IMR-90 (cell line): ENCODE data around the gene HOXD10. TPM values are rescaled to one million over a fixed set of nuclear protein-coding genes. Genes with fewer than 3 reads are reported as not detected.

Experiments
- ATAC-seq: fragments of 200-7000 bp; cut with Tn5 transposase; 2 replicates; pipeline ENCODE4 v1.9.1; 2020; ENCODE audit warnings: low read depth, mild to moderate bottlenecking, moderate library complexity
- BruUV-seq: library from RNA; stranded (reverse); fragments of 400-500 nt; replicated peaks from 2 replicates; lab custom pipeline; 2021; lab: Mats Ljungman, UMichigan
- CTCF ChIA-PET: fragments of 300-600 bp; formaldehyde crosslinking; extraction: SDS; loops from one replicate; lab custom pipeline; 2021; ENCODE audit warnings: antibody characterized with exemption; lab: Yijun Ruan, JAX
- POLR2A ChIA-PET: fragments of 300-600 bp; sonication (Branson Sonifier 250); formaldehyde crosslinking; loops from one replicate; lab custom pipeline; 2022; ENCODE audit warnings: antibody characterized with exemption; ENCODE audit not compliant: unreplicated experiment; lab: Charles Lee
- DNase-seq: peaks from one replicate; pipeline ENCODE4 v3.0.0; 2013
- H2AFZ ChIP-seq: replicated peaks from 2 replicates; pipeline ENCODE3; 2013; ENCODE audit warnings: low read length, mild to moderate bottlenecking; ENCODE audit not compliant: poor library complexity
- H2AK5ac ChIP-seq: 2 replicates; pipeline ENCODE4 v1.6.1; 2013; ENCODE audit warnings: low read depth, low read length, inconsistent platforms
- H2AK9ac ChIP-seq: replicated peaks from 2 replicates; pipeline ENCODE3; 2013; ENCODE audit warnings: mild to moderate bottlenecking, low read depth, low read length, moderate library complexity; ENCODE audit not compliant: poor library complexity
- H2BK120ac ChIP-seq: 2 replicates; pipeline ENCODE4 v1.6.1; 2013; ENCODE audit warnings: low read depth, low read length, inconsistent platforms
- H2BK15ac ChIP-seq: 3 replicates; pipeline ENCODE4 v1.6.1; 2013; ENCODE audit warnings: low read depth, low read length, inconsistent platforms
- H2BK20ac ChIP-seq: 2 replicates; pipeline ENCODE4 v1.6.1; 2013; ENCODE audit warnings: low read depth, mild to moderate bottlenecking, inconsistent platforms, low read length, moderate library complexity
- H2BK5ac ChIP-seq: 2 replicates; pipeline ENCODE4 v1.6.1; 2013; ENCODE audit warnings: mild to moderate bottlenecking, low read depth, low read length, inconsistent platforms; ENCODE audit not compliant: poor library complexity, severe bottlenecking
- H3K14ac ChIP-seq: replicated peaks from 2 replicates; pipeline ENCODE4 v1.6.1; 2013; ENCODE audit warnings: low read depth, low read length, inconsistent platforms
- H3K18ac ChIP-seq: 2 replicates; pipeline ENCODE4 v1.6.1; 2013; ENCODE audit warnings: low read depth, low read length, control low read depth
- H3K23ac ChIP-seq: 2 replicates; pipeline ENCODE4 v1.6.1; 2013; ENCODE audit warnings: low read depth, low read length, inconsistent platforms
- H3K27ac ChIP-seq: 2 replicates; pipeline ENCODE4 v1.5.1; 2013; ENCODE audit warnings: mild to moderate bottlenecking, control low read depth, low read length; ENCODE audit not compliant: insufficient read depth
- H3K27me3 ChIP-seq: 2 replicates; pipeline ENCODE4 v1.6.1; 2013; ENCODE audit warnings: low read length; ENCODE audit not compliant: control insufficient read depth, insufficient read depth
- H3K36me3 ChIP-seq: 2 replicates; pipeline ENCODE4 v1.6.1; 2013; ENCODE audit warnings: low read length, mixed read lengths; ENCODE audit not compliant: control insufficient read depth, insufficient read depth
- H3K4ac ChIP-seq: 2 replicates; pipeline ENCODE4 v1.6.1; 2013; ENCODE audit warnings: low read depth, low read length, inconsistent platforms
- H3K4me1 ChIP-seq: 2 replicates; pipeline ENCODE4 v1.6.1; 2013; ENCODE audit warnings: low read length, mixed read lengths; ENCODE audit not compliant: control insufficient read depth, insufficient read depth
- H3K4me2 ChIP-seq: 2 replicates; pipeline ENCODE4 v1.6.1; 2013; ENCODE audit warnings: low read depth, mild to moderate bottlenecking, control low read depth, low read length, moderate library complexity
- H3K4me3 ChIP-seq: 2 replicates; pipeline ENCODE4 v1.5.1; 2013; ENCODE audit warnings: low read depth, mild to moderate bottlenecking, control low read depth, low read length, moderate library complexity; ENCODE audit not compliant: insufficient read depth
- H3K56ac ChIP-seq: 2 replicates; pipeline ENCODE4 v1.6.1; 2013; ENCODE audit warnings: low read length, inconsistent platforms; ENCODE audit not compliant: insufficient read depth; ENCODE audit errors: extremely low read depth
- H3K79me1 ChIP-seq, 2 experiments: 2 replicates each; pipeline ENCODE4 v1.6.1; 2013; ENCODE audit warnings: low read length in 2 of 2, inconsistent platforms in 1 of 2, low read depth in 1 of 2
- H3K9ac ChIP-seq: 2 replicates; pipeline ENCODE4 v1.6.1; 2013; ENCODE audit warnings: low read depth, low read length, control low read depth
- H3K9me1 ChIP-seq: 2 replicates; pipeline ENCODE4 v1.6.1; 2013; ENCODE audit warnings: low read length, inconsistent platforms; ENCODE audit not compliant: insufficient read depth
- H3K9me3 ChIP-seq: 2 replicates; pipeline ENCODE4 v1.6.1; 2013; ENCODE audit warnings: low read length; ENCODE audit not compliant: control insufficient read depth, insufficient read depth
- H4K20me1 ChIP-seq: 2 replicates; pipeline ENCODE4 v1.6.1; 2013; ENCODE audit warnings: low read length, inconsistent platforms; ENCODE audit not compliant: insufficient read depth
- H4K5ac ChIP-seq: 2 replicates; pipeline ENCODE4 v1.6.1; 2013; ENCODE audit warnings: mild to moderate bottlenecking, low read depth, low read length, control low read depth
- H4K8ac ChIP-seq, 2 experiments: 2 replicates each; pipeline ENCODE4 v1.6.1; 2013; ENCODE audit warnings: low read depth in 2 of 2, low read length in 2 of 2, control low read depth in 1 of 2, inconsistent platforms in 1 of 2
- H4K91ac ChIP-seq: 2 replicates; pipeline ENCODE4 v1.6.1; 2013; ENCODE audit warnings: low read depth, low read length, inconsistent platforms; ENCODE audit not compliant: insufficient read depth
- BHLHE40 ChIP-seq: fragments of 150-350 bp; IDR thresholded peaks from 2 replicates; pipeline ENCODE4 v1.6.1; 2016; ENCODE audit warnings: mild to moderate bottlenecking, low read depth, low read length
- CEBPB ChIP-seq: IDR thresholded peaks from 2 replicates; pipeline ENCODE4 v1.6.1; 2012; ENCODE audit warnings: low read depth, low read length, improper control_type of control experiment
- CHD1 ChIP-seq: IDR thresholded peaks from 2 replicates; pipeline ENCODE4 v1.6.1; 2012; ENCODE audit warnings: low read depth, low read length, improper control_type of control experiment
- ELK1 ChIP-seq: fragments of 150-350 bp; IDR thresholded peaks from 2 replicates; pipeline ENCODE4 v1.6.1; 2016; ENCODE audit warnings: low read depth, mild to moderate bottlenecking, low read length, moderate library complexity, borderline replicate concordance
- FOS ChIP-seq: fragments of 150-350 bp; IDR thresholded peaks from 2 replicates; pipeline ENCODE4 v1.6.1; 2016; ENCODE audit warnings: low read depth, low read length
- MAFK ChIP-seq: IDR thresholded peaks from 2 replicates; pipeline ENCODE4 v1.6.1; 2012; ENCODE audit warnings: low read depth, low read length, improper control_type of control experiment
- MAZ ChIP-seq: IDR thresholded peaks from 2 replicates; pipeline ENCODE4 v1.6.1; 2012; ENCODE audit warnings: low read depth, mild to moderate bottlenecking, low read length, improper control_type of control experiment, moderate library complexity, borderline replicate concordance
- MXI1 ChIP-seq: IDR thresholded peaks from 2 replicates; pipeline ENCODE4 v1.6.1; 2012; ENCODE audit warnings: low read depth, mild to moderate bottlenecking, low read length, moderate library complexity, borderline replicate concordance
- NFE2L2 ChIP-seq: fragments of 150-350 bp; IDR thresholded peaks from 2 replicates; pipeline ENCODE4 v1.6.1; 2016; ENCODE audit warnings: low read depth, mild to moderate bottlenecking, low read length
- POLR2A ChIP-seq: IDR thresholded peaks from 2 replicates; pipeline ENCODE4 v1.6.1; 2012; ENCODE audit warnings: mild to moderate bottlenecking, low read depth, low read length
- RAD21 ChIP-seq: IDR thresholded peaks from 2 replicates; pipeline ENCODE4 v1.6.1; 2012; ENCODE audit warnings: low read length, improper control_type of control experiment
- RCOR1 ChIP-seq: IDR thresholded peaks from 2 replicates; pipeline ENCODE4 v1.6.1; 2012; ENCODE audit warnings: mild to moderate bottlenecking, low read length, improper control_type of control experiment; ENCODE audit not compliant: insufficient replicate concordance
- RFX5 ChIP-seq: IDR thresholded peaks from 2 replicates; pipeline ENCODE4 v1.8.0; 2012; ENCODE audit warnings: low read depth, mild to moderate bottlenecking, low read length, moderate library complexity
- SMC3 ChIP-seq: fragments of 150-350 bp; IDR thresholded peaks from 2 replicates; pipeline ENCODE4 v1.6.1; 2016; ENCODE audit warnings: low read depth, mild to moderate bottlenecking, antibody characterized with exemption, low read length, moderate library complexity
- USF2 ChIP-seq: fragments of 150-350 bp; IDR thresholded peaks from 2 replicates; pipeline ENCODE4 v1.6.1; 2017; ENCODE audit warnings: mild to moderate bottlenecking, antibody characterized with exemption, low read length, low read depth
- WGBS, 2 experiments: methylation state at CpG; one replicate each; pipeline versions ENCODE4 v1.1.5 to v1.1.7; 2013; ENCODE audit warnings: missing lambda C conversion rate in 2 of 2; ENCODE audit not compliant: insufficient read length in 1 of 2; ENCODE audit errors: extremely low coverage in 2 of 2; 5-methylcytosine and 5-hydroxymethylcytosine counted together
- dilution Hi-C: fragments of 300-500 bp; cut with HindIII; formaldehyde crosslinking; loops from one replicate; pipeline ENCODE4 v1.14.3; 2018; ENCODE audit warnings: low sequenced_read_pairs; ENCODE audit not compliant: unreplicated experiment
- in situ Hi-C: fragments of 300-500 bp; cut with MboI; formaldehyde crosslinking; loops from 3 replicates; pipeline ENCODE4 v1.14.3; 2019; ENCODE audit warnings: low sequenced_read_pairs, inconsistent platforms, mixed read lengths
- intact Hi-C: fragments of 100-400 bp; cut with micrococcal nuclease; formaldehyde crosslinking; loops from 2 replicates; pipeline ENCODE4 v1.10.0; 2022
- polyA plus RNA-seq, 3 experiments: library from polyadenylated mRNA; depleted of rRNA; stranded (reverse); fragments of >200 nt; gene quantifications; 2 replicates each; pipeline ENCODE4 v1.2.3, GENCODE V29; 2012; ENCODE audit warnings: low replicate concordance in 1 of 3
- total RNA-seq: library from RNA; depleted of rRNA; stranded (reverse); fragments of >200 nt; gene quantifications from 2 replicates; pipeline ENCODE4 v1.2.3, GENCODE V29; 2012
- TF ChIP-seq, protein P1 (sequence below): conservative IDR thresholded peaks from 2 replicates; pipeline ENCODE4 v1.5.1; 2012; ENCODE audit warnings: mild to moderate bottlenecking, low read depth, low read length, improper control_type of control experiment

The HOXD10 gene
- total and polyA plus RNA-seq, 2 of the 4 experiments (the other 2 are of a cell fraction) = not detected

DNA sequence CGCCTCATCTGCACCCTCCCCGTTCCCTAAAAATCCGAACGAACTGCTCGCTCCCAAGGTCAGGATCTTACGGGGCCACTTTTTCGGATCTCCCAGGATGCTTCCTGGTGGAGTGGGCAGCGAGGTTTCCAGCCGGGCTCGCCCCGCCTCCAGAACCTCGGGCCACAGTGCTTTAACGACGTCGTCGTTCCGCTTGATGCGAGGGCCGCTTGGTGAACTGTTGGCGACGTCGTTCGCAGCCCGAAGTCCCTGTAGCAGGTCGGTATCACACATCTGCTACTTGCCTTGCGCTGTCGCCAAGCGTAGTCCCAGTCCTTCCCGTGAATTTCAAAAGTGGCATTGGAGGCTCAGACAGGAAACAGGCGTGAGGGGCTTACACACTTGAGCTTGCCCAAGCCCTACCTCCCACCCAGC lies 48.2 kb upstream of the HOXD10 start:
- Histone ChIP-seq H3K27me3 (peaks cover 74% of the 10 kb centered on the region), H3K9me1 (no peaks in the 10 kb centered on the region)
- dilution Hi-C loops = no loop called here

More for the DNA sequence above, 48.2 kb upstream of the HOXD10 start:
- Histone ChIP-seq H2BK20ac (no peak overlapping the region), H2AK9ac (no peak overlapping the region), H3K23ac (no peak overlapping the region), H4K20me1 (no peaks in the 10 kb centered on the region), H3K14ac (no peak overlapping the region), H3K9me3 (peaks cover 6% of the 10 kb centered on the region; the same call in 1 of the 2 replicates), H4K5ac (no peak overlapping the region), H3K27ac (no peak overlapping the region), H4K91ac (no peak overlapping the region), H2BK120ac (no peak overlapping the region), H3K4ac (no peak overlapping the region), H3K4me3 (no peak overlapping the region), H2AK5ac (no peak overlapping the region), H2BK15ac (no peak overlapping the region), H3K79me1 (no peaks in the 10 kb centered on the region), H3K9ac (no peak overlapping the region), H3K56ac (no peak overlapping the region), H2BK5ac (no peak overlapping the region), H3K4me2 (no peak overlapping the region), H3K18ac (no peak overlapping the region), H4K8ac (no peak overlapping the region), H3K4me1 (no peaks in the 10 kb centered on the region), H3K36me3 (no peaks in the 10 kb centered on the region), H2AFZ (no peak overlapping the region)
- in situ Hi-C loops (no loop called here), intact Hi-C loops (no loop called here)
- ChIA-PET POLR2A (no interaction called here), CTCF (interaction anchor here (0.5 kb wide), 1 partner anchor 583 kb away, joined by 7 read pairs; no protein-coding TSS in a partner anchor)
- no TSS peak for BruUV-seq
- DNase-seq (no peak), ATAC-seq (no peak)
- TF ChIP-seq RAD21 = no peak
- no peak for TF ChIP-seq RCOR1
- TF ChIP-seq CHD1 = no peak
- no peak for TF ChIP-seq ELK1
- no peak for TF ChIP-seq SMC3
- TF ChIP-seq USF2 = no peak
- TF ChIP-seq MXI1 = no peak
- TF ChIP-seq MAFK = no peak
- no peak for TF ChIP-seq NFE2L2
- TF ChIP-seq RFX5 = no peak
- TF ChIP-seq POLR2A = no peak
- no peak for TF ChIP-seq BHLHE40
- TF ChIP-seq FOS = no peak
- no peak for TF ChIP-seq MAZ
- TF ChIP-seq, protein P1, sequence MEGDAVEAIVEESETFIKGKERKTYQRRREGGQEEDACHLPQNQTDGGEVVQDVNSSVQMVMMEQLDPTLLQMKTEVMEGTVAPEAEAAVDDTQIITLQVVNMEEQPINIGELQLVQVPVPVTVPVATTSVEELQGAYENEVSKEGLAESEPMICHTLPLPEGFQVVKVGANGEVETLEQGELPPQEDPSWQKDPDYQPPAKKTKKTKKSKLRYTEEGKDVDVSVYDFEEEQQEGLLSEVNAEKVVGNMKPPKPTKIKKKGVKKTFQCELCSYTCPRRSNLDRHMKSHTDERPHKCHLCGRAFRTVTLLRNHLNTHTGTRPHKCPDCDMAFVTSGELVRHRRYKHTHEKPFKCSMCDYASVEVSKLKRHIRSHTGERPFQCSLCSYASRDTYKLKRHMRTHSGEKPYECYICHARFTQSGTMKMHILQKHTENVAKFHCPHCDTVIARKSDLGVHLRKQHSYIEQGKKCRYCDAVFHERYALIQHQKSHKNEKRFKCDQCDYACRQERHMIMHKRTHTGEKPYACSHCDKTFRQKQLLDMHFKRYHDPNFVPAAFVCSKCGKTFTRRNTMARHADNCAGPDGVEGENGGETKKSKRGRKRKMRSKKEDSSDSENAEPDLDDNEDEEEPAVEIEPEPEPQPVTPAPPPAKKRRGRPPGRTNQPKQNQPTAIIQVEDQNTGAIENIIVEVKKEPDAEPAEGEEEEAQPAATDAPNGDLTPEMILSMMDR = no peak
- TF ChIP-seq CEBPB = no peak
- 11% methylated on average over 23 of the region's 30 CpGs; no CpG with 5 or more reads in 1 of the 2 experiments for WGBS, 2 experiments
